HG02798 (cell line): ENCODE results near the gene BCAS1.

ENCODE experiments used
- ATAC-seq: cut with Tn5 transposase; IDR thresholded peaks from one replicate; pipeline ENCODE4 v1.9.1; 2021; ENCODE audit warnings: mild to moderate bottlenecking; ENCODE audit not compliant: unreplicated experiment, poor library complexity

Gene BCAS1

DNA sequence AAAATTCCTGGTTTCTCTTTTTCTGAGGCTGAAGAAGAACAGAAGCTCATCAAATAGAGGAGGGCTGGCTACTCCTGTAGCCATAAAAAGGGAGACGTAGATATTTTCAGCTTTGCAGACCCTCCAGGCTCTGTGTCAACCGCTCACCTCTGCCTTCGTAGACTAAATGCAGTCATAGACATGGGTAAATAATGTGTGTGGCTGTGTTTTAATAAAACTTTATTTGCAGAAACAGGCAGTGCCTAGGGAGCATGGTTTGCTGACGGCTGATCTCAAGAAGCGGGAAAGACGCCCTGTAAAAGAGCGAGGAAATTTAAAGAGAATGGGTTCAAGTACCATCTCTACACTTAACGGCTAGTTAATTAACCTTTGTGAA is 171.8 kb downstream of the BCAS1 start:
- no peak for ATAC-seq

GRCh38 chr20:53897884-53898555 is 172.4 kb downstream of the BCAS1 start:
- no peak for ATAC-seq

DNA sequence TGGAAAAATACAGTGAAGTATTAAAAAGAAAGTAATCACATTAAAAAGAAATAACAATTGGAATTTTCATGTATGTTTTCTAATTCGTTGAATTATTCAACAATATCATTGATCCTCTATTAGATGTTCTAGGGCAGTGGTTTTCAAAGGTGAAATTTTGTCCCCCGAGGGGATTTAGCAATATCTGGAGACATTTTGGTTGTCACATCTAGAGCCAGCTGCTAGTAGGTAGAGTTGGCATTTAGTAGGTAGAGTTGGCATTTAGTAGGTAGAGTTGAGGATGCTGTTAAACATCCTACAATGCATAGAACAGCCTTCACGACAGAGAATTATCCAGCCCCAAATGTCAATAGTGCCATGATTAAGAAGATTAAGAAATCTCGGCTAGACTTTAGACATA is 173.7 kb downstream of the BCAS1 start:
- ATAC-seq = no peak

GRCh38 chr20:53896041-53896440 is 174.4 kb downstream of the BCAS1 start:
- ATAC-seq = no peak

DNA sequence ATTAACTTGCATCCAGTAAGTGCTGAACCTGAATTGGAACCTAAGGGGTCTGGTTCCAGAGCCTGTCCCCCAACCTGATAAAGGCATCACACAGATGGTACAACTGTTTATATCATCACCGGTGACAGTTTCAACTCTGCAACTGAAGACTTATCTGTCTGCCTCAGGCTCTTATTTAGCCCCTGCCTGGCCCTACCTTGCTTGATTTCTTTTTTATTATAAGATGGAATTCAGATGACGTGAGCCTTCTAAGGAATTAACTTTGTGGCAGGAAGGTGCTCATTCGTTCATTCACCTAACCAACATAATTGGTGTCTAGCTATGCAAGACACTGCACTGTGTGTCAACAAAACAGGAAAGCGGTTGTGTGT is 175.0 kb downstream of the BCAS1 start:
- no peak for ATAC-seq

DNA sequence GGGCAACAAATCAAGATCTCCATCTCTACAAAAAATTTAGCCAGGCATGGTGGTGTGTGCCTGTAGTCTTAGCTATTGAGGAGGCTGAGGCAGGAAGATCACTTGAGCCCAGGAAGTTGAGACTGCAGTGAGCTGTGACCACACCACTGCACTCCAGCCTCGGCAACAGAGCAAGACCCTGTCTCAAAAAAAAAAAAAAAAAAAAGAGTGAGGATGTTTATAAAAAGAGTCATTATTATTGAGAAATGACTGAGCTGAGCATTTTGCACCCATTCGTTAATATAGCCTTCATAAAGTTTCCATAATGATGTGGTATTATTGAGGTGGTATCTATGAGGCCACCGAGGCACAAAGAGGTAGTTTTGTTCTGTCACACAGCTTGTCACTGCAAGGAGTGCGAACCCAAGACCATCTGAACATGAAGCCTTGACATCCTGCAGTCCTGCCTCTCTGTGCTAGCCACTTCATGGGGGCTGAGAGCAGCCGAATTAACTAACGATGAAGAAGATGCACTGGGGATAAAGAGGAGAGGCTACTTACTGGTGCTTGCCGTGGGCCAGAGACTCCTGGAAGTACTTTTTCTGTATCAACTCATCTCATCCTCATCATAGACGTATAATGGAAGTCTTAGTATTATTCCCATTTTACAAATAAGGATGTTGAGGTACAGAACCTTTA is 175.5 kb downstream of the BCAS1 start:
- no peak for ATAC-seq
